PC-9 (cell line): ENCODE data around the gene KIAA0753.

Experiments
- EZH2 ChIP-seq: fragments of 200-600 bp; sonication (generic); IDR thresholded peaks from 2 replicates; pipeline ENCODE4 v1.8.0; 2017; ENCODE audit warnings: antibody characterized with exemption, low read depth
- TF ChIP-seq, protein P1 (sequence below): fragments of 200-600 bp; sonication (generic); conservative IDR thresholded peaks from 2 replicates; pipeline ENCODE4 v1.6.1; 2017; ENCODE audit warnings: mixed run types, antibody characterized with exemption, mild to moderate bottlenecking, moderate library complexity

DNA sequence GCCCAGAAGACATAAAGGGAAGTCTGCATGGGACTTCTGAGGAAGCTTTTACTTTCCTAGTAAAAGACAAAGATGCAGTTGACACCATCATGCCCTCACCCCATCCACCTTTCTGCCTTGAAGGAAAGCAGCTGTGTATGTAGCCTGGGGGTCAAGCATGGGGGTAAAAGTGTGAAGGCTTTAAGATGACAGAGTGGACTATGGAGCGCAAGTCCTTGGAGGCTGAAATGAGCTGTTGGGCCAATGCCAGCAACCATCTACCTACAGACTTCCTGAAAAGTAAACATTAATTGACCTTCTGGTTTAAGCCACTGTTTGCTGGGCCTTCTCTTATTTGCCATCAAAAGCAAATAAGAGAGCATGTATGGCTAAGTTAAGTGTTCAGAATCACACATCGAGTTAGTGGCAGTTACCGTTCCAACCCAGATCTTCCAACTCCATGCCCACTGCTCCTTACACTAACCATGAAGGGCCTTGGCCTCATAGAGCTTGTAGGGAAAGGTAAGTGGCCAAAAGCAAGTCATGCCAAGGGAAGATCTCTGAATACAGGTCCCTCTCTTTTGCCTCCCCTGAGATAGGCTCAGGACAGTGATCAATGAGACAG lies 42.7 kb upstream of the KIAA0753 start:
- TF ChIP-seq, protein P1, sequence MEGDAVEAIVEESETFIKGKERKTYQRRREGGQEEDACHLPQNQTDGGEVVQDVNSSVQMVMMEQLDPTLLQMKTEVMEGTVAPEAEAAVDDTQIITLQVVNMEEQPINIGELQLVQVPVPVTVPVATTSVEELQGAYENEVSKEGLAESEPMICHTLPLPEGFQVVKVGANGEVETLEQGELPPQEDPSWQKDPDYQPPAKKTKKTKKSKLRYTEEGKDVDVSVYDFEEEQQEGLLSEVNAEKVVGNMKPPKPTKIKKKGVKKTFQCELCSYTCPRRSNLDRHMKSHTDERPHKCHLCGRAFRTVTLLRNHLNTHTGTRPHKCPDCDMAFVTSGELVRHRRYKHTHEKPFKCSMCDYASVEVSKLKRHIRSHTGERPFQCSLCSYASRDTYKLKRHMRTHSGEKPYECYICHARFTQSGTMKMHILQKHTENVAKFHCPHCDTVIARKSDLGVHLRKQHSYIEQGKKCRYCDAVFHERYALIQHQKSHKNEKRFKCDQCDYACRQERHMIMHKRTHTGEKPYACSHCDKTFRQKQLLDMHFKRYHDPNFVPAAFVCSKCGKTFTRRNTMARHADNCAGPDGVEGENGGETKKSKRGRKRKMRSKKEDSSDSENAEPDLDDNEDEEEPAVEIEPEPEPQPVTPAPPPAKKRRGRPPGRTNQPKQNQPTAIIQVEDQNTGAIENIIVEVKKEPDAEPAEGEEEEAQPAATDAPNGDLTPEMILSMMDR: no peak
- TF ChIP-seq EZH2: no peak
